ENCODE data around the gene PJA2.

GRCh38 chr5:109310315-109310714 lies 99.5 kb downstream of the PJA2 start:
- TF ChIP-seq POLR2A (IDR thresholded peaks at IDR 0.05; ENCODE audit: low read depth, low read length), result no peak
- no peak for TF ChIP-seq POLR2AphosphoS5 (IDR thresholded peaks at IDR 0.05; ENCODE audit: low read depth, low read length)
- TF ChIP-seq TAF1 (IDR thresholded peaks at IDR 0.05; ENCODE audit: borderline replicate concordance, low read depth, low read length), result no peak

Measured in GM12892 (cell line).